HG03066 (cell line): ENCODE results near the gene SNX15.

ENCODE experiments used
- ATAC-seq: cut with Tn5 transposase; IDR thresholded peaks from one replicate; pipeline ENCODE4 v1.9.1; 2021; ENCODE audit warnings: low read depth; ENCODE audit not compliant: unreplicated experiment

SNX15 gene

DNA sequence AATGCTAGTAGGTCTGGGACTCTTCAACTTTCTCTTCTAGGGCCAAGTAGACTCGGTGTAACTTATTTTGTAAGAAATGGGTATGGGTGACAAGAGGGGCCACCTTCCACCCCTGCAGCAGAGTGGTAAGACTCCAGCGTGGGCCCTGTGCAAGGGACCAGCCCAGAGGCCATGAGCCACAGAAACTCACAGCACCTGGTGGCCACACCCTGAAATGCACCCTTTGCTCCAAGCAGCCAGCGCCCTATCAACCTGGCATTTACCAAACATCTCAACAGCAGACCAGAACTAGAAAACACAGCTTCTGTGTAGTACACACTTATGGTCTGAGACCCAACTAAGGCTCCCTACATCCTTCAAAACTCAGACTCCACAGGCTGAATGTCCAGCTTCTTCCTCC, 50.9 kb downstream of the SNX15 start:
- no peak for ATAC-seq

GRCh38 chr11:65078786-65079342, 51.6 kb downstream of the SNX15 start:
- ATAC-seq, result no peak

DNA sequence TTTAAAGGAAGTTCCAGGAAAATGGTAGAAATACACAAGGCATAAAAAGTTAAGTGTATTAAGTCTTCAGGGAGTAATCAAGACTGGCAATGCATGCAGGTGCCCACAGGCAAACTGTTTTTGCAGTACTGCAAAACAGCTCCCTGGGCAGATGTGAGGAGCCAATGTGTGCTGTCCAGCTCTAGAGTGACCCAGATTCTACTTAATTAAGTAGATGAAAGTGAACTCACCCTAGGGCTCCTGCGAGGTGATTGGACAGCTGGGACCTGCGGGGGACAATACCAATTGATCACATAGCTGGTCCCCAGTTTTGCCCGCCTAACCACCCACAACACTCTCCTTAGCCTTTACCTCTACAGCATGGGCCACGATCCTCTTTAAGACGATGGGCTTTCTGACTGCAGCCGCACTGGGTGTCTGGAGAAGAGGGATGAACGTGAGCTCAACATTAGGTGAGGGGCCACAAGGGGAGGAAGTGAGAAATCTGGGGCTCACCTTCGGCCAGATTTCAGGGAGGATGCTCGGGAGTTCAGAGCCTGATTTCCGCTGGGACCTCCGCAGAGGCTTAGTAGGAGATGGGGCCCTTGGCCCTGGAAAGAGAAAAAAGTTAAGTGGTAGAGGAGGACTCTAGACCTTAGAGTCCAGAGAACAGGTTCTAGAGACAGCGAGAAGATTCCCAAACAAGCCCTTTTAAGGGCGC, 56.0 kb downstream of the SNX15 start:
- no peak for ATAC-seq

DNA sequence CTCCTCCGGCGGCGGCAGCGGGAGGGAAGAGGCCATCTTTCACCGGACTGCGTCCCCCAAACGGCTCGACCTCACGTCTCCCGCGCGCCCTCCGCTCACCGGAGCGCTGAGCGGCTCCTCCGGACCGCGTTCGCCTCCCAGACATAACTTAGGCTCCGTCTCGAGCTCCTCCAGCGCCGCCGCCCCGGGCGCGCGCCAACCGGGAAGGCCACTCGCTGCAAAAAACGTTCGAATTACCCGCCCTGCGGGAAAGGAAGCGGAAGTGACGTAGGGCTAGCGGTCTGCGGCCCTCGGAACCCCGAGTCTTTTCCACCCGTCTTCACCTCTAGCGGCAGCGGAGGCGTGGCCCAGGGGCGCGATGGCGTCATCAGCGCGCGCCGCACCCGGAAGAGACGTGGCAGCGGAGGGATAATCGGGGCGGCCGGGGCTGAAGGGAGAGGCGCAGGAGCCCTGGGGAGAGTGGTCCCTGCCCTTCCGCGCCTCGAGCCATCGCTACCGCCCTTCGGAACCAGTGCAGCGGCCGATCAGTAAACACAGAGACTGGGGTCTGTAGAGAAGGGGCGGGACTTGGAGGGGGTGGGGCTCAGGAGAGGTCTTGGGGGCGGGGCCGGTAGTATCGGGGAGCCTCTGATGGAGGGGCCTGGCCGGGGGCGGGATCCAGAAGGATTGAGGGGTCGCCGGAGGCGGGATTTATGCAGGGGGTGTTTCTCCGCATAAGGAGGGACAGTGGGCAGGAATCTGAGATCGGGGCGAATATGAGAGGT, 56.8 kb downstream of the SNX15 start, which contains the start of the genes CDCA5 and ZFPL1:
Gene CDCA5, minus strand, starts transcription at position 207 of the 764 bp plus-strand sequence. Its CDS starts 62 bp downstream, at position 145.
Gene ZFPL1, plus strand, starts transcription at position 389 of the 764 bp plus-strand sequence. CDS start 477 bp downstream, outside the sequence.
- ATAC-seq, result peak; percentile 71

- no peak for ATAC-seq
Measured at GRCh38 chr11:65084598-65085375, 57.5 kb downstream of the SNX15 start.

GRCh38 chr11:65085446-65085845, 58.2 kb downstream of the SNX15 start:
- ATAC-seq, result no peak

GRCh38 chr11:65086809-65087208, 59.6 kb downstream of the SNX15 start:
- no peak for ATAC-seq

DNA sequence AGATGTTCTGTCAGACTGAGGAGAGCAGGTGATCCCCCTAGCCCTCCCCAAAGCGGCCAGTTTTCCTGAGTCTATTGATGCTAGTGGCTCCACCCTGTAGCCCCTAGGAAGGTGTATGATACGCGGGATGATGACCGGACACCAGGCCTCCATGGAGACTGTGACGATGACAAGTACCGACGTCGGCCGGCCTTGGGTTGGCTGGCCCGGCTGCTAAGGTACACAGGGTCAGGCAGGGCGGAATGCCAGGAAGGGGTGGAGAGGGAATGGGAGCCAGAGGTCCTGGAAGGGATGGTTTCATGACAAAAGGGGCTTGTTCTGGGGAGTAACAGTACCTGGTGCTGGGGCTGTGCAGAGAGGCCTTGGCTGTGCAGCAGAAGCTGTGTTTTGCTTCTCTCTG, 60.0 kb downstream of the SNX15 start:
- no peak for ATAC-seq

DNA sequence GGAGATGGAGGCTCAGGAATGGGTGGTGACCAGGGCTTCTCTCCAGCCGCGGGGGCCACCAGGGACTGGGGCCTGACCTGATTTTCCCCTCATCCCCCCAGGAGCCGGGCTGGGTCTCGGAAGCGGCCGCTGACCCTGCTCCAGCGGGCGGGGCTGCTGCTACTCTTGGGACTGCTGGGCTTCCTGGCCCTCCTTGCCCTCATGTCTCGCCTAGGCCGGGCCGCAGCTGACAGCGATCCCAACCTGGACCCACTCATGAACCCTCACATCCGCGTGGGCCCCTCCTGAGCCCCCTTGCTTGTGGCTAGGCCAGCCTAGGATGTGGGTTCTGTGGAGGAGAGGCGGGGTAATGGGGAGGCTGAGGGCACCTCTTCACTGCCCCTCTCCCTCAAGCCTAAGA, 60.6 kb downstream of the SNX15 start:
- no peak for ATAC-seq

DNA sequence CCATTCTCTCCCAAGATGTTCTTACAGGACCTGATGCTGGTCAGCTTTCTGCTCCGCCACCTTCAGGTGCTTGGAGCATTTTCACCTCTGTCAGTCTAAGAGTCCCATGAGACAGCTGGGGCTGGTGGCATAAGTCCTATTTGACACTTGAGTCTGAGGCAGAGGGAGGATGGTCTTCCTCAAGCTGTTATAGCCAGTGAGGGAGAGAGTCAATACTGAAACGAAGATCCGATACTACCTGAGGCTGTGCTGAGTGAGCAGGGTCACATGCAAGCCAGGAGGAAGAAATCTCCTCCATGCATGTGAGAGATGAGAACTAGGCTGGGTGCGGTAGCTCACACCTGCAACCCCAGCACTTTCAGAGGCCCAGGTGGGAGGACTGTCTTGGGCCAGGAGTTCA, 62.4 kb downstream of the SNX15 start:
- ATAC-seq, result no peak
